ENCODE data around the gene ITGA7. TPM values are rescaled to one million over a fixed set of nuclear protein-coding genes. Genes with fewer than 3 reads are reported as not detected.

The ITGA7 gene
- total RNA-seq, 1 experiment from 2014 or later: 96.2 TPM

GRCh38 chr12:55722948-55723347, 15.2 kb upstream of the ITGA7 start:
- CTCF ChIA-PET: interaction anchor here (2.8 to 10.8 kb wide), 3 partner anchors 14 to 41 kb away, joined by 20 to 160 read pairs (median 141); partner anchors contain the start of gene ITGA7
- Mint-ChIP-seq H3K36me3 (peaks cover 20% of the 10 kb centered on the region), H3K9me3 (no peaks in the 10 kb centered on the region), H3K4me1 (peaks cover 29% of the 10 kb centered on the region), H3K27ac (no peak overlapping the region), H3K27me3 (ENCODE audit: low read depth) (no peaks in the 10 kb centered on the region), H3K4me3 (no peak overlapping the region)
- ATAC-seq: no peak
- POLR2A ChIA-PET: no interaction called here
- TF ChIP-seq ZSCAN18 (CRISPR knock-in tag; IDR thresholded peaks at IDR 0.05) (no peak), CREB1 (CRISPR knock-in tag; IDR thresholded peaks at IDR 0.05) (no peak), CTCF (IDR thresholded peaks at IDR 0.05) (no peak), ATF6 (CRISPR knock-in tag; IDR thresholded peaks at IDR 0.05) (no peak), ZNF423 (CRISPR knock-in tag; IDR thresholded peaks at IDR 0.05) (no peak), HMGA2 (CRISPR knock-in tag; IDR thresholded peaks at IDR 0.05) (no peak), TEAD1 (CRISPR knock-in tag; IDR thresholded peaks at IDR 0.05) (no peak), AFF4 (CRISPR knock-in tag; IDR thresholded peaks at IDR 0.05; ENCODE audit: borderline replicate concordance) (no peak), OVOL2 (CRISPR knock-in tag; IDR thresholded peaks at IDR 0.05; ENCODE audit: borderline replicate concordance) (no peak), ATF3 (CRISPR knock-in tag; conservative IDR thresholded peaks at IDR 0.05) (no peak), ZNF671 (CRISPR knock-in tag; IDR thresholded peaks at IDR 0.05) (no peak), TEAD4 (CRISPR knock-in tag; IDR thresholded peaks at IDR 0.05) (no peak), GTF2I (CRISPR knock-in tag; conservative IDR thresholded peaks at IDR 0.05) (no peak), PRRX2 (CRISPR knock-in tag; IDR thresholded peaks at IDR 0.05) (no peak), ZNF138 (CRISPR knock-in tag; conservative IDR thresholded peaks at IDR 0.05) (no peak), IRF2 (CRISPR knock-in tag; IDR thresholded peaks at IDR 0.05; ENCODE audit: borderline replicate concordance, low read depth) (no peak), MYBL2 (CRISPR knock-in tag; IDR thresholded peaks at IDR 0.05) (no peak)
- TF ChIP-seq, protein P1, sequence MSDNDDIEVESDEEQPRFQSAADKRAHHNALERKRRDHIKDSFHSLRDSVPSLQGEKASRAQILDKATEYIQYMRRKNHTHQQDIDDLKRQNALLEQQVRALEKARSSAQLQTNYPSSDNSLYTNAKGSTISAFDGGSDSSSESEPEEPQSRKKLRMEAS (CRISPR knock-in tag; IDR thresholded peaks at IDR 0.05): no peak
- DNase-seq (ENCODE audit: low spot score): no peak
